GM13977 (cell line): Measurements from ENCODE around the gene LY86.

Experiments
- DNase-seq: peaks from one replicate; pipeline ENCODE4 v3.0.0; 2012; ENCODE audit warnings: low spot score
- CTCF ChIP-seq: IDR thresholded peaks from 2 replicates; pipeline ENCODE4 v1.5.1; 2012; ENCODE audit warnings: mild to moderate bottlenecking, control low read depth; ENCODE audit not compliant: insufficient read depth; ENCODE audit errors: extremely low read depth, missing control alignments
- in situ Hi-C: fragments of 300-500 bp; cut with MboI; formaldehyde crosslinking; loops from one replicate; pipeline ENCODE4 v1.12.0; 2022; ENCODE audit warnings: low sequenced_read_pairs, low pct_unique_long_range_greater_than_20kb, mixed read lengths, inconsistent platforms; ENCODE audit not compliant: unreplicated experiment

LY86 gene

GRCh38 chr6:6700407-6701270 is 112.1 kb downstream of the LY86 start:
- no peak for DNase-seq
- in situ Hi-C loops, result loop anchor here (25.0 kb wide), 1 partner anchor 912 kb away; no protein-coding TSS in a partner anchor
- TF ChIP-seq CTCF, result no peak

DNA sequence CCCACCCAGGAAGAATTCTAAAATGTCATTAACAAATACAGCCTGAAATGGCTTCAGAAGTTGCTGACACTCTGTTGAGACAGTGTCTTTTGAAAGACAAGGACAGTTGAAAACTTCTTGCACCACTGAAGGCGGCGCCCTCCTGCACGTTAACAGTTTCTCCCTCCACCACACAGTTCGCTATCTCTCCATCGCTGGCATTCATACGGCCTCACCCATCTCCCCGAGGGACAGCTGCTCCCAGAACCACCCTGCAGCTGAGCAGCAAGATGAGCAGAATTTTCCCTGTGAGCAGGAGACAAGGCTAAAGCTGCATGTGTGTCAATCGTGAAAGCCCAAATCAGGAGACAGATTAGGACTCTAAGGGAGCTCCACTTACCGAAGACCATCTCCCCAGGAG is 113.3 kb downstream of the LY86 start:
- in situ Hi-C loops, result loop anchor here (25.0 kb wide), 1 partner anchor 910 kb away; no protein-coding TSS in a partner anchor
- TF ChIP-seq CTCF, result no peak
- DNase-seq, result no peak

DNA sequence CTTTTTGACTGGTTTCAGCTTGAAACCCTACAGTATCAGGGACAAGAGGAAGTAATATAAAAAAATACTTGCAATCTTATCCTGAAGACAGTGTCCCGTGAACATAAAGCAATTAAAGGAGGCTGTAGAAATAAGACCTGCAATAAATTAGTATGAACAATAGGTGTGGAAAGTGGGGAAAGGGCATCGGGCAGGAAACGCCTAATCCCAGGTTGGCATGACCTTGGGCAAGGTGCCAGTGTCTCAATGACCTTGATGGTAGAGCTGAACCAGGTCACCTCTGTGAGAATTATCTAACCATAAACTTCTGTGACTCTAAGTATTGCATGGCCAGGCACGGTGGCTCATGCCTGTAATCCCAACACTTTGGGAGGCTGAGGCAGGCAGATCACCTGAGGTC is 115.2 kb downstream of the LY86 start:
- DNase-seq, result no peak
- in situ Hi-C loops, result loop anchor here (25.0 kb wide), 1 partner anchor 909 kb away; no protein-coding TSS in a partner anchor
- TF ChIP-seq CTCF, result no peak
